ENCODE measurements around the gene PLXDC2.

- TF ChIP-seq CTCF (IDR thresholded peaks at IDR 0.05) (no peak), POLR2A (IDR thresholded peaks at IDR 0.05) (no peak)
These were observed 75.2 kb downstream of the PLXDC2 start for GRCh38 chr10:19891429-19891828.

Data from Peyer's patch (tissue), 4 donors.